ENCODE measurements around the gene INA.
"Not testable (repeated sequence)": the region's sequence is repeated elsewhere in the genome, so short reads cannot be mapped to it uniquely, and the experiment has no call there.

INA gene

GRCh38 chr10:103235775-103236174 lies 41.2 kb upstream of the INA start:
- Histone ChIP-seq H3K9me3 (no peaks in the 10 kb centered on the region), H3K36me3 (no peaks in the 10 kb centered on the region), H3K4me1 (no peaks in the 10 kb centered on the region), H3K27me3 (no peaks in the 10 kb centered on the region), H3K4me3 (ENCODE audit: low read depth, low read length) (no peak overlapping the region)
- DNase-seq, result no peak
- TF ChIP-seq CTCF (IDR thresholded peaks at IDR 0.05; ENCODE audit: low read depth, low read length), result no peak

DNA sequence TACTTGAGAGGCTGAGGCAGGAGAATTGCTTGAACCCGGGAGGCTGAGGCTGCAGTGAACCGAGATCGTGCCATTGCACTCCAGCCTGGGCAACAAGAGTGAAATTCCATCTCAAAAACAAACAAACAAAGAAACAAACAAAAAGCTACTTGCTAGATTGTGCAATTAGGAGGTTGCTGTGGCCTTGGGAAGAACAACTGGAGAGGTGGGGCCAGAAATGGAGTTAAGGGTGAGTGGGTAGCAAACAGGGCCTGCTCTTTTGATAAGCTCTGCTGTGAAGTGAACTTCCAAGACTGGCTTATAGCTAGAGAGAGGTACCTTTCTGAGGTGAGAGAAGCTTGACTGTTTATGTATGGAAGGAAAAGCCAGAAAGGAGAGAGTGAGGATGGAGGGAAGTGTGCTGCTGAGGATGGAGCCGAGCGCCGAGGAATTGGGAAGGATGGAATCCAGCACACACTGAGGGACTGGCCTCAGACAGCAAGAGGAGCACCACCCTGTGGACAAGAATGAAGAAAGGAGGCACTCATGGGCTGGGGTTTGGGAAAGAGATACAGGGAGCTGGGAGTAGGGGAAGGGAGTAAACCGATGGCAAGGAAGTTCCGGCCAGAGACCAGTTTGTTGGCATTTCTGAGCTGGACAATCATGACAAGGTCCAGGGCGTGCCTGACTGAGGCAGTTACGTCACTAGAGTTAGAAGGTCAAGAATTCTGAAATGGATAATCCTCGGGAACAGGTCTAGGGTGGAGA lies 38.3 kb upstream of the INA start:
- DNase-seq, result no peak
- Histone ChIP-seq H3K4me3 (ENCODE audit: low read depth, low read length) (no peak overlapping the region), H3K4me1 (no peaks in the 10 kb centered on the region), H3K36me3 (no peaks in the 10 kb centered on the region), H3K27me3 (no peaks in the 10 kb centered on the region), H3K9me3 (no peaks in the 10 kb centered on the region)
- peak; percentile 27 for TF ChIP-seq CTCF (IDR thresholded peaks at IDR 0.05; ENCODE audit: low read depth, low read length)

DNA sequence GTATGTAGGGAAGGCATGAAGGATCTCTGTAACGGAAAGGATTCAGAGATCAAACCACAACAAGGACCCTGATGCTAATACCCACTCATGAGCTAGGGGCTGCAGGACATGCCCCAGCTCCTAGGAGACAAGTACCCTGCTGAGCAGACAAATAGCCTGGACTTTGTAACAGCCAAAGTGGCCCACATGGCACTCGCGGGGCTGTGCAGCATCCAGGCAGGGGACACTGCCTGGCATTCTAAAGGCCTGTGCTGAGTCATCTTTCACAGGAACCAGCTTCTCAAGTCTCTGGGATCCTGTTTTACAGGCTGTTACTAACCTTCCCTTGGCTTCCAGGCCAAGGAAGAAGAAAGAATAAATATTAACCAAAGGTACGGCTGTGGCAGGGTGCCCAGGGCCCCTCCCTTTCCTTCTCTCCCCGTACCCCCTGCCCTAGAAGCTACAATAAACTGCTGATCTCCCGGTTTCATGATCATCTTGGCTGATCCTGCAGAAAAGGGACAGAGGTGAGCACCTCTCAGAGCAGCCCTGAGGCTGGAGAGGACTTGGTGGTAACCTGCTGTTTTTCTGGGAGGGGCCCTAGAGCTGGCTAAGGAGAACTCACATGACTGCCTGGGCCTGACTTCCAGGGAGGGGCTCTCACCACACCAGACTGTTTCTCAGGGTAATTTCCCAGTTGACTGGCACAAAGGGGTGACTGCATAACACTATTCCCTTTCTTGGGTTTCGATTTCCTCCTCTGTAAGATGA lies 35.5 kb upstream of the INA start:
- no peaks in the 10 kb centered on the region for H3K36me3 ChIP-seq
- H3K27me3 ChIP-seq, result no peaks in the 10 kb centered on the region
- no peaks in the 10 kb centered on the region for H3K9me3 ChIP-seq
- DNase-seq, result peak; percentile 13
- no peak overlapping the region for H3K4me3 ChIP-seq (ENCODE audit: low read depth, low read length)
- TF ChIP-seq CTCF (IDR thresholded peaks at IDR 0.05; ENCODE audit: low read depth, low read length), result no peak
- no peaks in the 10 kb centered on the region for H3K4me1 ChIP-seq

DNA sequence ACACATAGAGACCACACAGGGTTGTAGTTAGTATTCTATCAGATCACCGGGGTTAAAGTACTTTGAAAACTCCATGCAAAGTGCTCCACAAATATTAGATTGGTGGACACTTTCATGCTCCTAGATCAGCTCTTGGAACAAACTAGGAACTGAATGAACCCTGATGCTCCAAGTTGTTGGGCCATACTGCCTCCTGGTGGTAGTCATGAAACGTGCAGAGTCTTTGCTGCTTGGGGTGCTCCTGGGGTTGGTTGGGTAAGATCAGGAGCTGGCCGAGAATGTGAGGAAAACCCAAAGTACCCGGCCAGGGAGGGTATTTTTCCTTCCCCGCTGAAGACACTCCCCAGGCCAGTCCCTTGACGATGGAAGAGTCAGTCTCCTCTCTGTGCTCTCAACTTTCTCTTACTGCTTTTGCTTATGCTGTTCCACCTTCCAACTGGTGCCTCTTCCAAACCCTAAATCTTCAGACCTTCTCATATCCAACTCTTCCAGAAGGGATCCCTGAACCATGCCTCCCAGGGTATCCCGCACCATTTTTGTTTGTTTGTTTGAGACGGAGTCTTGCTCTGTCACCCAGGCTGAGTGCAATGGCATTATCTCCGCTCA lies 32.2 kb upstream of the INA start:
- Histone ChIP-seq H3K9me3 (no peaks in the 10 kb centered on the region), H3K27me3 (no peaks in the 10 kb centered on the region), H3K4me3 (ENCODE audit: low read depth, low read length) (no peak overlapping the region), H3K36me3 (no peaks in the 10 kb centered on the region), H3K4me1 (no peaks in the 10 kb centered on the region)
- peak; percentile 58 for DNase-seq
- peak; percentile 88 for TF ChIP-seq CTCF (IDR thresholded peaks at IDR 0.05; ENCODE audit: low read depth, low read length)

GRCh38 chr10:103245587-103245986 lies 31.4 kb upstream of the INA start, which contains the start of gene RPEL1:
TSS of gene RPEL1 (plus strand) at chr10:103245887. CDS start at chr10:103245997, 110 bp downstream.
- not testable (repeated sequence) for H3K4me3 ChIP-seq (ENCODE audit: low read depth, low read length); DNase-seq; H3K9me3 ChIP-seq; H3K4me1 ChIP-seq; H3K36me3 ChIP-seq; H3K27me3 ChIP-seq

- Histone ChIP-seq H3K9me3 (no peaks in the 10 kb centered on the region), H3K4me3 (ENCODE audit: low read depth, low read length) (no peak overlapping the region), H3K27me3 (no peaks in the 10 kb centered on the region), H3K36me3 (no peaks in the 10 kb centered on the region), H3K4me1 (no peaks in the 10 kb centered on the region)
- peak; percentile 26 for TF ChIP-seq CTCF (IDR thresholded peaks at IDR 0.05; ENCODE audit: low read depth, low read length)
- no peak for DNase-seq
Observed at GRCh38 chr10:103246324-103246723, 30.6 kb upstream of the INA start.
